Colonic mucosa (tissue), 4 donors: ENCODE results near the gene PLCB1. TPM values are rescaled to one million over a fixed set of nuclear protein-coding genes. Genes with fewer than 3 reads are reported as not detected.

Experiments
- DNase-seq: peaks from one replicate; pipeline ENCODE4 v3.0.0-alpha.2; 2020
- H3K27ac ChIP-seq: fragments of 200-600 bp; one replicate; pipeline ENCODE4 v1.8.0; 2021
- H3K27me3 ChIP-seq: fragments of 200-600 bp; one replicate; pipeline ENCODE4 v1.8.0; 2021
- H3K36me3 ChIP-seq: fragments of 200-600 bp; one replicate; pipeline ENCODE4 v1.8.0; 2021
- H3K4me1 ChIP-seq: fragments of 200-600 bp; one replicate; pipeline ENCODE4 v1.8.0; 2021; ENCODE audit warnings: mild to moderate bottlenecking
- H3K4me3 ChIP-seq: fragments of 200-600 bp; one replicate; pipeline ENCODE4 v1.8.0; 2021
- H3K9ac ChIP-seq, 2 donors: one replicate each; pipeline ENCODE4 v1.7.0; 2013; ENCODE audit warnings: control low read depth in 2 of 2, low read depth in 2 of 2, low read length in 2 of 2
- H3K9me3 ChIP-seq: fragments of 200-600 bp; one replicate; pipeline ENCODE4 v1.8.0; 2021
- CTCF ChIP-seq: fragments of 200-600 bp; IDR thresholded peaks from one replicate; pipeline ENCODE4 v1.8.0; 2022; ENCODE audit warnings: antibody characterized with exemption, mild to moderate bottlenecking
- intact Hi-C: fragments of 100-400 bp; cut with DNase I; formaldehyde crosslinking; loops from one replicate; pipeline ENCODE4 v1.14.1; 2022
- total RNA-seq, 2 donors: library from RNA; stranded (reverse); fragmentation: NEBNext Ultra II Directional in 1 of 2; extraction: Animal tissue kit (Norgen Biotek cat#: 25700) in 1 of 2; gene quantifications; one replicate each; pipeline ENCODE4 v1.2.1, GENCODE V29; 2021
- donor health status: healthy.
- donor health status: DM: no; HTN: no; CAD: no.
- donor health status: DM: no; HTN: no; CAD: no.

PLCB1 gene
- total RNA-seq, 2 donors from 2014 or later: 8.3 to 9.6 TPM

- Histone ChIP-seq H3K9ac (no peak overlapping the region), H3K36me3 (no peaks in the 10 kb centered on the region), H3K9me3 (no peaks in the 10 kb centered on the region), H3K4me1 (no peaks in the 10 kb centered on the region), H3K4me3 (no peak overlapping the region), H3K27me3 (no peaks in the 10 kb centered on the region), H3K27ac (no peak overlapping the region)
- intact Hi-C loops: no loop called here
- no peak for DNase-seq
- TF ChIP-seq CTCF: no peak
Measured at GRCh38 chr20:8535403-8536261, 403.6 kb downstream of the PLCB1 start.

DNA sequence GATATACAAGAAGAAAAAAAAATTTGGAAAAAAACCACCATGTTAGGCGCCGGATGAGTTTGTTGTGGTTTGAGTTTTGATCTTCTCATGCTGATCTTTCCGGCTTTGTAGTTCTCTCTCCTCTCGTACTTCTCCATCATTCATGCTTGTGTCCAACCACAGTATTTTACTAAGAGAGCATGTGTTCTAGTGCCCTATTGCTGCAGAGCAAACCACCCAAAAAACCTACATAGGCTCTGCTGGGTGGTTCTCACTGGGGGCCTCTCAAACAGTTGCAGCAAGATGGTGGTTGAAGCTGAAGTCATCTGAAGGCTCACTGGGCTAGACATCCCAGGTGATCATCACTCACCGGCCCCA, 404.2 kb downstream of the PLCB1 start:
- Histone ChIP-seq H3K4me3 (no peak overlapping the region), H3K27ac (no peak overlapping the region), H3K27me3 (no peaks in the 10 kb centered on the region), H3K4me1 (no peaks in the 10 kb centered on the region), H3K9ac (no peak overlapping the region), H3K36me3 (no peaks in the 10 kb centered on the region), H3K9me3 (no peaks in the 10 kb centered on the region)
- no peak for TF ChIP-seq CTCF
- no peak for DNase-seq
- intact Hi-C loops: no loop called here

- intact Hi-C loops: no loop called here
- no peak overlapping the region for H3K9ac ChIP-seq
- no peak for DNase-seq
- H3K4me1 ChIP-seq: no peaks in the 10 kb centered on the region
- no peak overlapping the region for H3K4me3 ChIP-seq
- no peaks in the 10 kb centered on the region for H3K27me3 ChIP-seq
- no peaks in the 10 kb centered on the region for H3K36me3 ChIP-seq
- TF ChIP-seq CTCF: no peak
- H3K27ac ChIP-seq: no peak overlapping the region
- no peaks in the 10 kb centered on the region for H3K9me3 ChIP-seq
Measured at GRCh38 chr20:8540466-8540865, 408.4 kb downstream of the PLCB1 start.

GRCh38 chr20:8542110-8542486, 410.0 kb downstream of the PLCB1 start:
- DNase-seq: no peak
- Histone ChIP-seq H3K4me1 (no peaks in the 10 kb centered on the region), H3K9me3 (no peaks in the 10 kb centered on the region), H3K27ac (no peak overlapping the region), H3K4me3 (no peak overlapping the region), H3K27me3 (no peaks in the 10 kb centered on the region), H3K36me3 (no peaks in the 10 kb centered on the region), H3K9ac (no peak overlapping the region)
- no peak for TF ChIP-seq CTCF
- intact Hi-C loops: no loop called here

- intact Hi-C loops: no loop called here
- Histone ChIP-seq H3K9ac (no peak overlapping the region), H3K4me1 (no peaks in the 10 kb centered on the region), H3K27ac (no peak overlapping the region), H3K9me3 (no peaks in the 10 kb centered on the region), H3K36me3 (no peaks in the 10 kb centered on the region), H3K4me3 (no peak overlapping the region), H3K27me3 (no peaks in the 10 kb centered on the region)
- DNase-seq: no peak
- no peak for TF ChIP-seq CTCF
Measured at GRCh38 chr20:8545212-8545611, 413.1 kb downstream of the PLCB1 start.
